ENCODE data around the gene GPR180.

- TF ChIP-seq CTCF (conservative IDR thresholded peaks at IDR 0.05; ENCODE audit: low read length) (no peak), EZH2phosphoT487 (IDR thresholded peaks at IDR 0.05; ENCODE audit: borderline replicate concordance) (no peak)
Measured at GRCh38 chr13:94659598-94659946, 57.9 kb downstream of the GPR180 start.

All from Loucy (cell line).